WTC11 (cell line): ENCODE data around the gene SYT1. TPM values are rescaled to one million over a fixed set of nuclear protein-coding genes. Genes with fewer than 3 reads are reported as not detected.

Experiments used
- ATAC-seq: fragments of 200-7000 bp; cut with Tn5 transposase; 2 replicates; pipeline ENCODE4 v1.10.0; 2021; ENCODE audit warnings: mild to moderate bottlenecking, moderate library complexity
- CTCF ChIA-PET: fragments of 300-600 bp; sonication (Branson Sonifier 250); formaldehyde crosslinking; loops from one replicate; lab custom pipeline; 2021; ENCODE audit warnings: antibody characterized with exemption; lab: Charles Lee
- POLR2A ChIA-PET: fragments of 350-600 bp; sonication (Branson Sonifier 250); formaldehyde crosslinking; loops from one replicate; lab custom pipeline; 2021; ENCODE audit warnings: antibody characterized with exemption; lab: Charles Lee
- DNase-seq: peaks from one replicate; pipeline ENCODE4 v3.0.0; 2021; ENCODE audit warnings: low spot score
- H3K27ac Mint-ChIP-seq: 2 replicates; pipeline ENCODE4 v1.8.0; 2021; ENCODE audit warnings: mixed read lengths
- H3K27me3 Mint-ChIP-seq: 2 replicates; pipeline ENCODE4 v1.8.0; 2021; ENCODE audit warnings: low read depth, mild to moderate bottlenecking, moderate library complexity, mixed read lengths
- H3K36me3 Mint-ChIP-seq: 2 replicates; pipeline ENCODE4 v1.8.0; 2021; ENCODE audit warnings: mixed read lengths
- H3K4me1 Mint-ChIP-seq: 2 replicates; pipeline ENCODE4 v1.8.0; 2022; ENCODE audit warnings: mixed read lengths
- H3K4me3 Mint-ChIP-seq: 2 replicates; pipeline ENCODE4 v1.8.0; 2021; ENCODE audit warnings: mild to moderate bottlenecking, moderate library complexity, mixed read lengths
- H3K9me3 Mint-ChIP-seq: 2 replicates; pipeline ENCODE4 v1.8.0; 2021; ENCODE audit warnings: mixed read lengths
- ETV6 ChIP-seq: sonication (generic); formaldehyde crosslinking; IDR thresholded peaks from 2 replicates; pipeline ENCODE4 v1.8.1; 2022; ENCODE audit warnings: mild to moderate bottlenecking, missing genetic modification reagents
- FOXJ3 ChIP-seq: sonication (generic); formaldehyde crosslinking; IDR thresholded peaks from 2 replicates; pipeline ENCODE4 v1.9.0; 2021; ENCODE audit warnings: missing genetic modification reagents, mild to moderate bottlenecking, borderline replicate concordance
- GABPB1 ChIP-seq: sonication (generic); formaldehyde crosslinking; IDR thresholded peaks from 2 replicates; pipeline ENCODE4 v1.8.1; 2023; ENCODE audit warnings: mild to moderate bottlenecking, missing genetic modification reagents
- HMGA2 ChIP-seq: fragments of 250-450 bp; sonication (Bioruptor Pico); IDR thresholded peaks from 2 replicates; pipeline ENCODE4 v1.4.0; 2021; ENCODE audit warnings: mild to moderate bottlenecking, moderate library complexity
- HMGXB4 ChIP-seq: sonication (generic); formaldehyde crosslinking; IDR thresholded peaks from 2 replicates; pipeline ENCODE4 v1.8.1; 2023; ENCODE audit warnings: mild to moderate bottlenecking, moderate library complexity, missing genetic modification reagents
- JUN ChIP-seq: sonication (generic); formaldehyde crosslinking; IDR thresholded peaks from 2 replicates; pipeline ENCODE4 v1.8.0; 2023; ENCODE audit warnings: mild to moderate bottlenecking, missing genetic modification reagents
- PRDM15 ChIP-seq: sonication (generic); formaldehyde crosslinking; IDR thresholded peaks from 2 replicates; pipeline ENCODE4 v1.8.0; 2022; ENCODE audit warnings: missing genetic modification reagents
- PRRX2 ChIP-seq: fragments of 250-450 bp; sonication (Bioruptor Pico); IDR thresholded peaks from 2 replicates; pipeline ENCODE4 v1.8.0; 2021; ENCODE audit warnings: mild to moderate bottlenecking
- USF2 ChIP-seq: sonication (generic); formaldehyde crosslinking; IDR thresholded peaks from 2 replicates; pipeline ENCODE4 v1.8.1; 2023; ENCODE audit warnings: mild to moderate bottlenecking, missing genetic modification reagents, moderate library complexity
- ZNF138 ChIP-seq: sonication (generic); formaldehyde crosslinking; conservative IDR thresholded peaks from 2 replicates; pipeline ENCODE4 v1.8.1; 2022; ENCODE audit warnings: mild to moderate bottlenecking, moderate library complexity, missing genetic modification reagents
- ZNF317 ChIP-seq: sonication (generic); formaldehyde crosslinking; IDR thresholded peaks from 2 replicates; pipeline ENCODE4 v1.8.1; 2023; ENCODE audit warnings: low read depth, mild to moderate bottlenecking, moderate library complexity, missing genetic modification reagents, borderline replicate concordance
- ZNF425 ChIP-seq: fragments of 250-450 bp; sonication (Bioruptor Pico); conservative IDR thresholded peaks from 2 replicates; pipeline ENCODE4 v1.9.0; 2021; ENCODE audit warnings: mild to moderate bottlenecking
- total RNA-seq: library from RNA; stranded (reverse); gene quantifications from 3 replicates; pipeline ENCODE4 v1.2.3, GENCODE V29; 2021
- TF ChIP-seq, protein P1 (sequence below): sonication (generic); formaldehyde crosslinking; IDR thresholded peaks from 2 replicates; pipeline ENCODE4 v1.8.0; 2022; ENCODE audit warnings: mild to moderate bottlenecking, missing genetic modification reagents
- TF ChIP-seq, protein P2 (sequence below): sonication (generic); formaldehyde crosslinking; IDR thresholded peaks from 2 replicates; pipeline ENCODE4 v1.8.1; 2023; ENCODE audit warnings: mild to moderate bottlenecking, missing genetic modification reagents, moderate library complexity
- TF ChIP-seq, protein P3 (sequence below): sonication (generic); formaldehyde crosslinking; IDR thresholded peaks from 2 replicates; pipeline ENCODE4 v1.8.1; 2023; ENCODE audit warnings: mild to moderate bottlenecking, missing genetic modification reagents
- TF ChIP-seq, protein P4 (sequence below): sonication (generic); formaldehyde crosslinking; IDR thresholded peaks from 2 replicates; pipeline ENCODE4 v1.8.0; 2022; ENCODE audit warnings: mild to moderate bottlenecking, missing genetic modification reagents
- TF ChIP-seq, protein P5 (sequence below): fragments of 250-450 bp; sonication (Bioruptor Pico); IDR thresholded peaks from 2 replicates; pipeline ENCODE4 v1.9.0; 2021; ENCODE audit warnings: mild to moderate bottlenecking

Gene SYT1
- total RNA-seq, 1 experiment from 2014 or later: 45.2 TPM

GRCh38 chr12:79406993-79407392 is 542.4 kb downstream of the SYT1 start:
- Mint-ChIP-seq H3K27ac (no peak overlapping the region), H3K36me3 (no peaks in the 10 kb centered on the region), H3K4me1 (peaks cover 49% of the 10 kb centered on the region), H3K9me3 (no peaks in the 10 kb centered on the region), H3K27me3 (no peaks in the 10 kb centered on the region), H3K4me3 (no peak overlapping the region)
- ATAC-seq (no peak), DNase-seq (no peak)
- POLR2A ChIA-PET: no interaction called here
- CTCF ChIA-PET: no interaction called here
- TF ChIP-seq ZNF425 (CRISPR knock-in tag) (no peak), HMGA2 (CRISPR knock-in tag) (no peak), GABPB1 (CRISPR knock-in tag) (no peak), USF2 (no peak), FOXJ3 (no peak), ETV6 (CRISPR knock-in tag) (no peak), ZNF317 (no peak), ZNF138 (CRISPR knock-in tag) (no peak), HMGXB4 (no peak), PRRX2 (CRISPR knock-in tag) (no peak), PRDM15 (CRISPR knock-in tag) (no peak), JUN (no peak)
- TF ChIP-seq, protein P1, sequence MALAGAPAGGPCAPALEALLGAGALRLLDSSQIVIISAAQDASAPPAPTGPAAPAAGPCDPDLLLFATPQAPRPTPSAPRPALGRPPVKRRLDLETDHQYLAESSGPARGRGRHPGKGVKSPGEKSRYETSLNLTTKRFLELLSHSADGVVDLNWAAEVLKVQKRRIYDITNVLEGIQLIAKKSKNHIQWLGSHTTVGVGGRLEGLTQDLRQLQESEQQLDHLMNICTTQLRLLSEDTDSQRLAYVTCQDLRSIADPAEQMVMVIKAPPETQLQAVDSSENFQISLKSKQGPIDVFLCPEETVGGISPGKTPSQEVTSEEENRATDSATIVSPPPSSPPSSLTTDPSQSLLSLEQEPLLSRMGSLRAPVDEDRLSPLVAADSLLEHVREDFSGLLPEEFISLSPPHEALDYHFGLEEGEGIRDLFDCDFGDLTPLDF (CRISPR knock-in tag): no peak
- TF ChIP-seq, protein P2, sequence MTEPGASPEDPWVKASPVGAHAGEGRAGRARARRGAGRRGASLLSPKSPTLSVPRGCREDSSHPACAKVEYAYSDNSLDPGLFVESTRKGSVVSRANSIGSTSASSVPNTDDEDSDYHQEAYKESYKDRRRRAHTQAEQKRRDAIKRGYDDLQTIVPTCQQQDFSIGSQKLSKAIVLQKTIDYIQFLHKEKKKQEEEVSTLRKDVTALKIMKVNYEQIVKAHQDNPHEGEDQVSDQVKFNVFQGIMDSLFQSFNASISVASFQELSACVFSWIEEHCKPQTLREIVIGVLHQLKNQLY (CRISPR knock-in tag): no peak
- TF ChIP-seq, protein P3, sequence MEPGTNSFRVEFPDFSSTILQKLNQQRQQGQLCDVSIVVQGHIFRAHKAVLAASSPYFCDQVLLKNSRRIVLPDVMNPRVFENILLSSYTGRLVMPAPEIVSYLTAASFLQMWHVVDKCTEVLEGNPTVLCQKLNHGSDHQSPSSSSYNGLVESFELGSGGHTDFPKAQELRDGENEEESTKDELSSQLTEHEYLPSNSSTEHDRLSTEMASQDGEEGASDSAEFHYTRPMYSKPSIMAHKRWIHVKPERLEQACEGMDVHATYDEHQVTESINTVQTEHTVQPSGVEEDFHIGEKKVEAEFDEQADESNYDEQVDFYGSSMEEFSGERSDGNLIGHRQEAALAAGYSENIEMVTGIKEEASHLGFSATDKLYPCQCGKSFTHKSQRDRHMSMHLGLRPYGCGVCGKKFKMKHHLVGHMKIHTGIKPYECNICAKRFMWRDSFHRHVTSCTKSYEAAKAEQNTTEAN (CRISPR knock-in tag): no peak
- TF ChIP-seq, protein P4, sequence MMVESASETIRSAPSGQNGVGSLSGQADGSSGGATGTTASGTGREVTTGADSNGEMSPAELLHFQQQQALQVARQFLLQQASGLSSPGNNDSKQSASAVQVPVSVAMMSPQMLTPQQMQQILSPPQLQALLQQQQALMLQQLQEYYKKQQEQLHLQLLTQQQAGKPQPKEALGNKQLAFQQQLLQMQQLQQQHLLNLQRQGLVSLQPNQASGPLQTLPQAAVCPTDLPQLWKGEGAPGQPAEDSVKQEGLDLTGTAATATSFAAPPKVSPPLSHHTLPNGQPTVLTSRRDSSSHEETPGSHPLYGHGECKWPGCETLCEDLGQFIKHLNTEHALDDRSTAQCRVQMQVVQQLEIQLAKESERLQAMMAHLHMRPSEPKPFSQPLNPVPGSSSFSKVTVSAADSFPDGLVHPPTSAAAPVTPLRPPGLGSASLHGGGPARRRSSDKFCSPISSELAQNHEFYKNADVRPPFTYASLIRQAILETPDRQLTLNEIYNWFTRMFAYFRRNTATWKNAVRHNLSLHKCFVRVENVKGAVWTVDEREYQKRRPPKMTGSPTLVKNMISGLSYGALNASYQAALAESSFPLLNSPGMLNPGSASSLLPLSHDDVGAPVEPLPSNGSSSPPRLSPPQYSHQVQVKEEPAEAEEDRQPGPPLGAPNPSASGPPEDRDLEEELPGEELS (CRISPR knock-in tag): no peak
- TF ChIP-seq, protein P5, sequence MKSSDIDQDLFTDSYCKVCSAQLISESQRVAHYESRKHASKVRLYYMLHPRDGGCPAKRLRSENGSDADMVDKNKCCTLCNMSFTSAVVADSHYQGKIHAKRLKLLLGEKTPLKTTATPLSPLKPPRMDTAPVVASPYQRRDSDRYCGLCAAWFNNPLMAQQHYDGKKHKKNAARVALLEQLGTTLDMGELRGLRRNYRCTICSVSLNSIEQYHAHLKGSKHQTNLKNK: no peak
